ENCODE data around the gene RAB33B. TPM values are rescaled to one million over a fixed set of nuclear protein-coding genes. Genes with fewer than 3 reads are reported as not detected.
"Not testable (repeated sequence)": the region's sequence is repeated elsewhere in the genome, so short reads cannot be mapped to it uniquely, and the experiment has no call there.

Gene RAB33B
- total and polyA plus RNA-seq, 4 donors: 3.8 to 24.8 (median 7.0) TPM

DNA sequence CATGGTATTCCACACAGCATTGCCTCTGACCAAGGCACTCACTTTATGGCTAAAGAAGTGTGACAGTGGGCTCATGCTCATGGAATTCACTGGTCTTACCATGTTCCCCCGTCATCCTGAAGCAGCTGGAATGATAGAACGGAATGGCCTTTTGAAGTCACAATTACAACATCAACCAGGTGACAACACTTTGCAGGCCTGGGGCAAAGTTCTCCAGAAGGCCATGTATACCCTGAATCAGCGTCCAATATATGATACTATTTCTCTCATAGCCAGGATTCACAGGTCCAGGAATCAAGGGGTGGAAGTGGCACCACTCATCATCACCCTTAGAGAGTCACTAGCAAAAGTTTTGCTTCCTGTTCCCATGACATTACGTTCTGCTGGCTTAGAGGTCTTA is 6.8 kb upstream of the RAB33B start:
- 83 to 90% methylated on average over 4 of the region's 4 CpGs for WGBS, 2 donors
- not testable (repeated sequence) for DNase-seq

DNA sequence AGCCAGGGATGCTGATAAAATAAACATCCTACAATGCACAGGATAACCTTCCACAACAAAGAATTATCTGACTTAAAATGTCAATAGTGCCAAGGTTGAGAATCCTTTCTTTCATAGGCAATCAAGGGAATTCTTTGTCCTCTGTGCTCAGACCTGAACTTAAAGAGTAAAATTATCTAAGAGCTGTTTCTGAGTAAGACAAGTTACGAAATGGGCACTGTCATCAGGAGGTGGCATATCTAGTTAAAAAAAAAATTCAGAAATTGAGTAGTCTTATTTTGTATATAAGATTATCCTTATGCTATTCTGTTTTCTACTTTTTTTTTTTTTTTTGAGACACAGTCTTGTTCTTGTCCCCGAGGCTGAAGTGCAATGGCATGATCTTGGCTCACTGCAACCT is 3.3 kb upstream of the RAB33B start:
- DNase-seq: no peak

More for the DNA sequence above, 6.8 kb upstream of the RAB33B start:
- H3K27ac ChIP-seq (ENCODE audit: low read depth in 1 of 2, low read length in 1 of 2); H3K9ac ChIP-seq (ENCODE audit: insufficient read depth in 1 of 2, low read length in 2 of 2); H3K4me3 ChIP-seq; H3K4me1 ChIP-seq (ENCODE audit: control insufficient read depth in 5 of 5, insufficient read depth in 5 of 5, low read length in 5 of 5); H3K9me3 ChIP-seq (ENCODE audit: control insufficient read depth in 4 of 4, insufficient read depth in 3 of 4, low read length in 3 of 4); H3K27me3 ChIP-seq (ENCODE audit: control insufficient read depth in 3 of 3, insufficient read depth in 3 of 3, low read length in 2 of 3); H3K36me3 ChIP-seq (ENCODE audit: control insufficient read depth in 4 of 4, insufficient read depth in 4 of 4, low read length in 4 of 4); ATAC-seq (ENCODE audit: insufficient read depth, low FRiP score): not testable (repeated sequence)

DNA sequence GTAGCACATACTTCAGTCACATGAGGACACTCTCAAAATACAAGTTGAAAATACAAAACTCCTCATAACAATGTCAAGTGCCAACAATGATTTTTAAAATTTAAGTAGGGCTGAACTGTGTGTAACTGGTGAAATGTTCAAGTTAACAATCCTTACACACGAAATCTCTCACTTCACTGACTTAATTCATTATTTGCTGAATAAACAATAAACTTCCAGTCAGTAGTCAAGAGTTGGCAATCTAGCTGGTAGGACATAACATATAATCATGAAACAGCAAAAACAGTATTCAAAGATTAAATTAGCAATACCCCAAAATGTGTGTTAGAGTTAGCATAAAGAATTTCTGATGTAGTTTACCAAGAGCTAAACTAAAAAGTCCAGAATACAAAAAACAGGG is 1.9 kb upstream of the RAB33B start:
- no peak overlapping the region for H3K27ac ChIP-seq (ENCODE audit: low read depth in 1 of 2, low read length in 1 of 2)
- ATAC-seq (ENCODE audit: insufficient read depth, low FRiP score) (no peak), DNase-seq (no peak)
- H3K9ac ChIP-seq (ENCODE audit: insufficient read depth in 1 of 2, low read length in 2 of 2): peak overlapping the region; percentile 3 to 83
- peaks cover 0 to 6% (median 3%) of the 10 kb centered on the region in 4 donors for H3K36me3 ChIP-seq (ENCODE audit: control insufficient read depth in 4 of 4, insufficient read depth in 4 of 4, low read length in 4 of 4)
- H3K4me1 ChIP-seq (ENCODE audit: control insufficient read depth in 5 of 5, insufficient read depth in 5 of 5, low read length in 5 of 5): peaks cover 2 to 31% (median 13%) of the 10 kb centered on the region in 5 donors
- TF ChIP-seq, protein P1, sequence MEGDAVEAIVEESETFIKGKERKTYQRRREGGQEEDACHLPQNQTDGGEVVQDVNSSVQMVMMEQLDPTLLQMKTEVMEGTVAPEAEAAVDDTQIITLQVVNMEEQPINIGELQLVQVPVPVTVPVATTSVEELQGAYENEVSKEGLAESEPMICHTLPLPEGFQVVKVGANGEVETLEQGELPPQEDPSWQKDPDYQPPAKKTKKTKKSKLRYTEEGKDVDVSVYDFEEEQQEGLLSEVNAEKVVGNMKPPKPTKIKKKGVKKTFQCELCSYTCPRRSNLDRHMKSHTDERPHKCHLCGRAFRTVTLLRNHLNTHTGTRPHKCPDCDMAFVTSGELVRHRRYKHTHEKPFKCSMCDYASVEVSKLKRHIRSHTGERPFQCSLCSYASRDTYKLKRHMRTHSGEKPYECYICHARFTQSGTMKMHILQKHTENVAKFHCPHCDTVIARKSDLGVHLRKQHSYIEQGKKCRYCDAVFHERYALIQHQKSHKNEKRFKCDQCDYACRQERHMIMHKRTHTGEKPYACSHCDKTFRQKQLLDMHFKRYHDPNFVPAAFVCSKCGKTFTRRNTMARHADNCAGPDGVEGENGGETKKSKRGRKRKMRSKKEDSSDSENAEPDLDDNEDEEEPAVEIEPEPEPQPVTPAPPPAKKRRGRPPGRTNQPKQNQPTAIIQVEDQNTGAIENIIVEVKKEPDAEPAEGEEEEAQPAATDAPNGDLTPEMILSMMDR (IDR thresholded peaks at IDR 0.05; ENCODE audit: control extremely low read depth, extremely low read depth): no peak
- no peaks in the 10 kb centered on the region for H3K9me3 ChIP-seq (ENCODE audit: control insufficient read depth in 4 of 4, insufficient read depth in 3 of 4, low read length in 3 of 4)
- no peak overlapping the region for H3K4me3 ChIP-seq
- 76 to 89% methylated on average over 1 of the region's 1 CpG for WGBS, 2 donors
- no peaks in the 10 kb centered on the region for H3K27me3 ChIP-seq (ENCODE audit: control insufficient read depth in 3 of 3, insufficient read depth in 3 of 3, low read length in 2 of 3)

More for the DNA sequence above, 3.3 kb upstream of the RAB33B start:
- Histone ChIP-seq H3K4me1 (ENCODE audit: control insufficient read depth in 5 of 5, insufficient read depth in 5 of 5, low read length in 5 of 5) (peaks cover 0 to 20% (median 4%) of the 10 kb centered on the region in 5 donors), H3K9ac (ENCODE audit: insufficient read depth in 1 of 2, low read length in 2 of 2) (no peak overlapping the region), H3K36me3 (ENCODE audit: control insufficient read depth in 4 of 4, insufficient read depth in 4 of 4, low read length in 4 of 4) (peaks cover 0 to 6% (median 3%) of the 10 kb centered on the region in 4 donors), H3K4me3 (no peak overlapping the region), H3K9me3 (ENCODE audit: control insufficient read depth in 4 of 4, insufficient read depth in 3 of 4, low read length in 3 of 4) (peaks cover 0 to 2% (median 0%) of the 10 kb centered on the region in 4 donors), H3K27me3 (ENCODE audit: control insufficient read depth in 3 of 3, insufficient read depth in 3 of 3, low read length in 2 of 3) (no peaks in the 10 kb centered on the region), H3K27ac (ENCODE audit: low read depth in 1 of 2, low read length in 1 of 2) (no peak overlapping the region)
- ATAC-seq (ENCODE audit: insufficient read depth, low FRiP score): no peak
- TF ChIP-seq, protein P1 (IDR thresholded peaks at IDR 0.05; ENCODE audit: control extremely low read depth, extremely low read depth): no peak
- 91 to 96% methylated on average over 2 of the region's 2 CpGs for WGBS, 2 donors

DNA sequence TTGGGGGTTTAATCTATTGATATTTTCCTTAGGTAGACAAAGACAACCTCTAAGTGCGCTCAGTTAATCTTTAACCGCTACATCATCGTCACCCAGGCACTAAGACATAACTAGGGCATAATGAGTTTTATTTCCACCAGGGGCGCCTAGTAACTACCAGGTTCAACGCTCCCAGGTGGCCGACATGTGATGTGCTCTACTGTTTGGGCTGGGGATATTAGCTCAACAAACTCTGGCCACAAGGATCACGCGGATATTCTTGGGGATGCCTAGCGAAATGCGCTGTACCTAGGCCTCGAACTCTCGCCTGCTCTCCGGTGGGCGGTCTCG is 915 bp upstream of the RAB33B start:
- Histone ChIP-seq H3K36me3 (ENCODE audit: control insufficient read depth in 4 of 4, insufficient read depth in 4 of 4, low read length in 4 of 4) (peaks cover 0 to 6% (median 3%) of the 10 kb centered on the region in 4 donors), H3K27me3 (ENCODE audit: control insufficient read depth in 3 of 3, insufficient read depth in 3 of 3, low read length in 2 of 3) (no peaks in the 10 kb centered on the region), H3K4me3 (peak overlapping the region; percentile 92), H3K4me1 (ENCODE audit: control insufficient read depth in 5 of 5, insufficient read depth in 5 of 5, low read length in 5 of 5) (peaks cover 2 to 34% (median 15%) of the 10 kb centered on the region in 5 donors), H3K9ac (ENCODE audit: insufficient read depth in 1 of 2, low read length in 2 of 2) (peak overlapping the region; percentile 83 to 94), H3K27ac (ENCODE audit: low read depth in 1 of 2, low read length in 1 of 2) (peak overlapping the region; percentile 96 to 98), H3K9me3 (ENCODE audit: control insufficient read depth in 4 of 4, insufficient read depth in 3 of 4, low read length in 3 of 4) (no peaks in the 10 kb centered on the region)
- WGBS, 2 donors: 1 to 3% methylated on average over 15 of the region's 15 CpGs
- ATAC-seq (ENCODE audit: insufficient read depth, low FRiP score) (no peak), DNase-seq (no peak)
- TF ChIP-seq, protein P1 (IDR thresholded peaks at IDR 0.05; ENCODE audit: control extremely low read depth, extremely low read depth): no peak
